Colonic mucosa (tissue), 4 donors: Measurements from ENCODE around the gene ADCYAP1. TPM values are rescaled to one million over a fixed set of nuclear protein-coding genes. Genes with fewer than 3 reads are reported as not detected.

ENCODE experiments used
- DNase-seq: peaks from one replicate; pipeline ENCODE4 v3.0.0-alpha.2; 2020
- H3K27ac ChIP-seq: fragments of 200-600 bp; one replicate; pipeline ENCODE4 v1.8.0; 2021
- H3K27me3 ChIP-seq: fragments of 200-600 bp; one replicate; pipeline ENCODE4 v1.8.0; 2021
- H3K36me3 ChIP-seq: fragments of 200-600 bp; one replicate; pipeline ENCODE4 v1.8.0; 2021
- H3K4me1 ChIP-seq: fragments of 200-600 bp; one replicate; pipeline ENCODE4 v1.8.0; 2021; ENCODE audit warnings: mild to moderate bottlenecking
- H3K4me3 ChIP-seq: fragments of 200-600 bp; one replicate; pipeline ENCODE4 v1.8.0; 2021
- H3K9ac ChIP-seq, 2 donors: one replicate each; pipeline ENCODE4 v1.7.0; 2013; ENCODE audit warnings: control low read depth in 2 of 2, low read depth in 2 of 2, low read length in 2 of 2
- H3K9me3 ChIP-seq: fragments of 200-600 bp; one replicate; pipeline ENCODE4 v1.8.0; 2021
- intact Hi-C: fragments of 100-400 bp; cut with DNase I; formaldehyde crosslinking; loops from one replicate; pipeline ENCODE4 v1.14.1; 2022
- total RNA-seq, 2 donors: library from RNA; stranded (reverse); fragmentation: NEBNext Ultra II Directional in 1 of 2; extraction: Animal tissue kit (Norgen Biotek cat#: 25700) in 1 of 2; gene quantifications; one replicate each; pipeline ENCODE4 v1.2.1, GENCODE V29; 2021
- TF ChIP-seq, protein P1 (sequence below): fragments of 200-600 bp; IDR thresholded peaks from one replicate; pipeline ENCODE4 v1.8.0; 2022; ENCODE audit warnings: antibody characterized with exemption, mild to moderate bottlenecking
- donor health status: healthy.
- donor health status: DM: no; HTN: no; CAD: no.
- donor health status: DM: no; HTN: no; CAD: no.

The ADCYAP1 gene
- total RNA-seq, 2 donors from 2014 or later: 0.32 to 0.48 TPM

DNA sequence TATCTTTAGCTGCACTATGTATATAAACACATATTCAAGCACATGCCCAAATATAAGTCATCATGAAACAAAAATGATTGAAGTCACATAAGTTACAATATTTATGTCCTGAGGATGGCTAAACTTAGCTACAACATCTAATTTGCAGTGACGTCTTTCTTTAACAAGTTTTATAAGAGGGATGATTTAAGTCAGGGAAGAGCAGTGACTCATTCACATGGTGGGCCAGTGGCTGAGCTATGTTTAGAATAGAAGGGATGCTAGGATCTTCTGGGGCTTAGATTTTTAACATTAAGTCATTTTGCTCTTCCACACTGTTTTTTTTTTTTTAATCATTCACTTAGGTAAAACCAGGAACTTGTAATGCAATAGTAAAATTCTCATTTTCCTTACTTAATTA, 22.3 kb downstream of the ADCYAP1 start:
- intact Hi-C loops: no loop called here
- TF ChIP-seq, protein P1, sequence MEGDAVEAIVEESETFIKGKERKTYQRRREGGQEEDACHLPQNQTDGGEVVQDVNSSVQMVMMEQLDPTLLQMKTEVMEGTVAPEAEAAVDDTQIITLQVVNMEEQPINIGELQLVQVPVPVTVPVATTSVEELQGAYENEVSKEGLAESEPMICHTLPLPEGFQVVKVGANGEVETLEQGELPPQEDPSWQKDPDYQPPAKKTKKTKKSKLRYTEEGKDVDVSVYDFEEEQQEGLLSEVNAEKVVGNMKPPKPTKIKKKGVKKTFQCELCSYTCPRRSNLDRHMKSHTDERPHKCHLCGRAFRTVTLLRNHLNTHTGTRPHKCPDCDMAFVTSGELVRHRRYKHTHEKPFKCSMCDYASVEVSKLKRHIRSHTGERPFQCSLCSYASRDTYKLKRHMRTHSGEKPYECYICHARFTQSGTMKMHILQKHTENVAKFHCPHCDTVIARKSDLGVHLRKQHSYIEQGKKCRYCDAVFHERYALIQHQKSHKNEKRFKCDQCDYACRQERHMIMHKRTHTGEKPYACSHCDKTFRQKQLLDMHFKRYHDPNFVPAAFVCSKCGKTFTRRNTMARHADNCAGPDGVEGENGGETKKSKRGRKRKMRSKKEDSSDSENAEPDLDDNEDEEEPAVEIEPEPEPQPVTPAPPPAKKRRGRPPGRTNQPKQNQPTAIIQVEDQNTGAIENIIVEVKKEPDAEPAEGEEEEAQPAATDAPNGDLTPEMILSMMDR: no peak
- Histone ChIP-seq H3K9me3 (no peaks in the 10 kb centered on the region), H3K27ac (no peak overlapping the region), H3K27me3 (no peaks in the 10 kb centered on the region), H3K36me3 (no peaks in the 10 kb centered on the region), H3K4me1 (no peaks in the 10 kb centered on the region), H3K4me3 (no peak overlapping the region), H3K9ac (no peak overlapping the region)
- DNase-seq: no peak

DNA sequence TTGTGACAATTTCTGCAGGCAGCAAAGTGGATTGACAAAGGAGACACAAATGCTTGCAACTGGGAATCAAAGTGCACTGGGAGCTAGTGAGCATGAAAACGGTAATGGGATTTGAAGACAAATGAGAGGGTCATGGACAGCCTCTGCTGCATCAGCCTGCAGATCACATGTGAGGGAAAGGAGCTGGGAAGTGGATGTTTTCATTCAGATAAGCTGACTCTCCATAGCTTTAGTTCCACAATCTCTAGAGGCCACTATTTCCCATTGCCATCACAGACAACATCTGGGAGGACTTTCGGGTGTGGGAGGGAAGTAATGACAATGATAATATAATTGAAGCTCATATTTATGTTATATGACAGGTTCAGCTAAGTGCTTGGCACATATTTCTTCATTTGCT, 28.4 kb downstream of the ADCYAP1 start:
- intact Hi-C loops: no loop called here
- H3K36me3 ChIP-seq: no peaks in the 10 kb centered on the region
- no peak for DNase-seq
- H3K4me1 ChIP-seq: no peaks in the 10 kb centered on the region
- no peak overlapping the region for H3K27ac ChIP-seq
- TF ChIP-seq, protein P1: no peak
- H3K9ac ChIP-seq: no peak overlapping the region
- no peaks in the 10 kb centered on the region for H3K27me3 ChIP-seq
- H3K9me3 ChIP-seq: no peaks in the 10 kb centered on the region
- H3K4me3 ChIP-seq: no peak overlapping the region

DNA sequence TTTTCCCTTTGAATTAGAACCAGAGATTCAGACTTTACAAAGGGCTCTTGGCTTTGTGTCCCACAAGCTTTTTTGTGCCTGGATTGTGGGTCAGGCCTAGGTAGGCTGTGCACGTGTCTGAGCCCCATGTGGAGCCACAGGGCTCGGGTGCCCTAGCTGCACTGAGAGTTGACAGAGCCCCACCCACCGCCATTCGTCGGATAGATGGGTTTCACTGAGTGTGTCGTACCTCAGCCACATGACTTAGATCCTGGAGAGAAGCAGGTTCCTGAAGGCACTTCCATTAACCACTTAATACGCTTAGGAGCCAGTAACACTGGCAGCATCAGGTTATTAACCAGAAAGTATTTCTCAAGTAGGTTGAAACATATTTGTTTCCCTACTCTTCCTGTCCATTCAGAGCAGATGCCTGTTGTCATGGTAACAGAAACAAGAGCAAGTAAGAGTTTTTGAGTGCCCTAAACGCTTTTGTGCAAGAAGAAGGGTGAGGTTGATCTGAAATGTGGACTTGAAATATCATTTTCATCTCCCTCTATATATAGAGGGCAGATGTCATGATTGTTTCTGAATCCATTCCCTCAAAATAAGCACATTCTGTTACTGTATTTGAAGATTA, 30.0 kb downstream of the ADCYAP1 start:
- TF ChIP-seq, protein P1: no peak
- intact Hi-C loops: loop anchor here (5.0 kb wide), 1 partner anchor 53 kb away; no protein-coding TSS in a partner anchor

DNA sequence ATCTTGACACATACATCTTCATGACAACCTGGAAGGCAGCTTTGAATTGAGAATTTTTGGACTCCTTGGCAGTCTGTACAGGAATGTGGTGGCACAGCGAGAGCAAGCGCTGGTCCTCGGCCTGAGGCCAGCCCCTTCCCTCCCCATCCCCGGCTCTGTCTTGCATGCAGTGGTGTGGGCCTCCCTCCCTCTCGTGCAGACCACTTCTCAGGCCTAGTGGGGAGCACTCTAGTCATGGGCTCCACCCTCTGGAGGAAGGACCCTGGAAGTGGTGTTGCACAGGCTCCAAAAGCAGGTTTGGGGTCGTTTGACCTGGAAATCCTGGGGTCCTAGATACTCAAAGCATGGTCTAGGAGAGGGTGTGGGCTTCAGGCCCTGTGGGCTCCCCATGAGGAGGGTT, 32.3 kb downstream of the ADCYAP1 start:
- Histone ChIP-seq H3K27me3 (no peaks in the 10 kb centered on the region), H3K4me3 (no peak overlapping the region), H3K36me3 (no peaks in the 10 kb centered on the region), H3K9me3 (no peaks in the 10 kb centered on the region), H3K4me1 (no peaks in the 10 kb centered on the region), H3K27ac (no peak overlapping the region), H3K9ac (no peak overlapping the region)
- intact Hi-C loops: loop anchor here (5.0 kb wide), 1 partner anchor 50 kb away; no protein-coding TSS in a partner anchor
- TF ChIP-seq, protein P1: no peak
- DNase-seq: no peak

More for the DNA sequence above, 30.0 kb downstream of the ADCYAP1 start:
- no peak for DNase-seq
- no peak overlapping the region for H3K4me3 ChIP-seq
- H3K9me3 ChIP-seq: no peaks in the 10 kb centered on the region
- no peaks in the 10 kb centered on the region for H3K27me3 ChIP-seq
- H3K9ac ChIP-seq: no peak overlapping the region
- H3K36me3 ChIP-seq: no peaks in the 10 kb centered on the region
- no peaks in the 10 kb centered on the region for H3K4me1 ChIP-seq
- H3K27ac ChIP-seq: no peak overlapping the region

DNA sequence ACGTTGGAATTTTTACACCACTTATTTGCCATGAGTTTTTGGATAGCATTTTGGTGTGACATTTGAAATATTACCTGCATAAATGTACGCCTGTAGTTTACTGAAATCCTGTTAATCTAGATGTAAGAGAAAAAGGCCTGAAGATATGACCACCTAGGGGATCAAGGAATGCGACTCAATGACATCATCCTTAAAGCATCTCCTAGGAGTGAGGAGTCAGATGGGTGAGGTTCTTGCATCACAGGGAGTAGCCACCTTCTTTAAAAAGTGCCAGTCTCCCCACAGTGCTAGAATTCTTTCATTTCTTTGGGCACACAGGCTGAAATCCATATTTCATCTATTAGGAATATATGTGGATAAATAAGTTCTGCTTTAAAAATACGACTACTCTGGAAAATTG, 34.5 kb downstream of the ADCYAP1 start:
- TF ChIP-seq, protein P1: no peak
- H3K9ac ChIP-seq: no peak overlapping the region
- intact Hi-C loops: loop anchor here (5.0 kb wide), 1 partner anchor 48 kb away; no protein-coding TSS in a partner anchor

More for the DNA sequence above, 34.5 kb downstream of the ADCYAP1 start:
- Histone ChIP-seq H3K27ac (no peak overlapping the region), H3K27me3 (no peaks in the 10 kb centered on the region), H3K9me3 (no peaks in the 10 kb centered on the region), H3K4me3 (no peak overlapping the region), H3K4me1 (no peaks in the 10 kb centered on the region), H3K36me3 (no peaks in the 10 kb centered on the region)
- DNase-seq: no peak
